Panc1 (cell line): ENCODE measurements around the gene DDX10.

Experiments
- CTCF ChIP-seq: fragments of 450-650 bp; IDR thresholded peaks from 2 replicates; pipeline ENCODE4 v1.5.1; 2017; ENCODE audit warnings: mild to moderate bottlenecking
- POLR2AphosphoS5 ChIP-seq: IDR thresholded peaks from 2 replicates; pipeline ENCODE4 v1.6.1; 2012; ENCODE audit warnings: mild to moderate bottlenecking, low read depth, low read length, moderate library complexity
- REST ChIP-seq, 2 experiments: IDR thresholded peaks; 2 replicates each; pipeline ENCODE4 v1.6.1; 2011 to 2012; ENCODE audit warnings: low read depth in 2 of 2, control low read depth in 1 of 2, low read length in 1 of 2, mild to moderate bottlenecking in 1 of 2, moderate library complexity in 1 of 2; ENCODE audit not compliant: insufficient read depth in 1 of 2
- SIN3A ChIP-seq: IDR thresholded peaks from 2 replicates; pipeline ENCODE4 v1.6.1; 2012; ENCODE audit warnings: low read depth, mild to moderate bottlenecking, low read length, moderate library complexity, borderline replicate concordance; ENCODE audit not compliant: insufficient read depth

- TF ChIP-seq CTCF (no peak), POLR2AphosphoS5 (no peak), REST (IDR thresholded peaks at IDR 0.05; ENCODE audit: insufficient read depth in 1 of 2, low read depth in 2 of 2, low read length in 1 of 2) (no peak), SIN3A (no peak)
Observed at GRCh38 chr11:108670451-108670850, 5.6 kb downstream of the DDX10 start.
